Measurements from ENCODE around the gene EYA2. TPM values are rescaled to one million over a fixed set of nuclear protein-coding genes. Genes with fewer than 3 reads are reported as not detected.

The EYA2 gene
- total and polyA plus RNA-seq, 11 donors, result 0.30 to 4.2 (median 0.70) TPM

DNA sequence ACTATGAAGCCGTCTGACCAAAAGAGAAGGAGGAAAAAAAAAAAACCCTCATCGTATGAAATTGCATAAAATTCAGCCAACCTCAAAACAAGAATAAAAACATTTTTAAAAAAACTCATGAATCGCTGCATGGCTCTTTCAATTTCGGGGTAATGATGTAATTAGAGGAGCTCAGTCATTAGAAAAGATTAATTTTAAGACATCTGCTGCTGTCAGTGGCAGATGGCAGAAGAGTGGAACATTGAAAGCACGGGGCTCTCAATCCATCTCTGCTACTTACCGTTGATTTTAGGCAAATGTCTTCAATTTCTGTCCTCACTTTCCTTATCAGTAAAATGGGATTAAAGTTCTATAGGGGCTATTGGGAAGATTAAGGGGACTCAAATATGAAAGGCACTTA lies 79.1 kb downstream of the EYA2 start:
- H3K27ac ChIP-seq, result no peak overlapping the region
- DNase-seq (no peak), ATAC-seq (no peak)
- intact Hi-C loops (cut with DNase I), result no loop called here
- peaks cover 0 to 34% (median 0%) of the 10 kb centered on the region in 9 donors for H3K27me3 ChIP-seq
- 69 to 84% (median 73%) methylated on average over 6 of the region's 6 CpGs for WGBS, 4 donors
- no peaks in the 10 kb centered on the region for H3K9me3 ChIP-seq
- H3K4me1 ChIP-seq, result no peaks in the 10 kb centered on the region
- TF ChIP-seq, protein P1, sequence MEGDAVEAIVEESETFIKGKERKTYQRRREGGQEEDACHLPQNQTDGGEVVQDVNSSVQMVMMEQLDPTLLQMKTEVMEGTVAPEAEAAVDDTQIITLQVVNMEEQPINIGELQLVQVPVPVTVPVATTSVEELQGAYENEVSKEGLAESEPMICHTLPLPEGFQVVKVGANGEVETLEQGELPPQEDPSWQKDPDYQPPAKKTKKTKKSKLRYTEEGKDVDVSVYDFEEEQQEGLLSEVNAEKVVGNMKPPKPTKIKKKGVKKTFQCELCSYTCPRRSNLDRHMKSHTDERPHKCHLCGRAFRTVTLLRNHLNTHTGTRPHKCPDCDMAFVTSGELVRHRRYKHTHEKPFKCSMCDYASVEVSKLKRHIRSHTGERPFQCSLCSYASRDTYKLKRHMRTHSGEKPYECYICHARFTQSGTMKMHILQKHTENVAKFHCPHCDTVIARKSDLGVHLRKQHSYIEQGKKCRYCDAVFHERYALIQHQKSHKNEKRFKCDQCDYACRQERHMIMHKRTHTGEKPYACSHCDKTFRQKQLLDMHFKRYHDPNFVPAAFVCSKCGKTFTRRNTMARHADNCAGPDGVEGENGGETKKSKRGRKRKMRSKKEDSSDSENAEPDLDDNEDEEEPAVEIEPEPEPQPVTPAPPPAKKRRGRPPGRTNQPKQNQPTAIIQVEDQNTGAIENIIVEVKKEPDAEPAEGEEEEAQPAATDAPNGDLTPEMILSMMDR (IDR thresholded peaks at IDR 0.05), result no peak
- no peak for TF ChIP-seq POLR2A (IDR thresholded peaks at IDR 0.05)
- no peaks in the 10 kb centered on the region for H3K36me3 ChIP-seq
- no peak overlapping the region for H3K4me3 ChIP-seq

DNA sequence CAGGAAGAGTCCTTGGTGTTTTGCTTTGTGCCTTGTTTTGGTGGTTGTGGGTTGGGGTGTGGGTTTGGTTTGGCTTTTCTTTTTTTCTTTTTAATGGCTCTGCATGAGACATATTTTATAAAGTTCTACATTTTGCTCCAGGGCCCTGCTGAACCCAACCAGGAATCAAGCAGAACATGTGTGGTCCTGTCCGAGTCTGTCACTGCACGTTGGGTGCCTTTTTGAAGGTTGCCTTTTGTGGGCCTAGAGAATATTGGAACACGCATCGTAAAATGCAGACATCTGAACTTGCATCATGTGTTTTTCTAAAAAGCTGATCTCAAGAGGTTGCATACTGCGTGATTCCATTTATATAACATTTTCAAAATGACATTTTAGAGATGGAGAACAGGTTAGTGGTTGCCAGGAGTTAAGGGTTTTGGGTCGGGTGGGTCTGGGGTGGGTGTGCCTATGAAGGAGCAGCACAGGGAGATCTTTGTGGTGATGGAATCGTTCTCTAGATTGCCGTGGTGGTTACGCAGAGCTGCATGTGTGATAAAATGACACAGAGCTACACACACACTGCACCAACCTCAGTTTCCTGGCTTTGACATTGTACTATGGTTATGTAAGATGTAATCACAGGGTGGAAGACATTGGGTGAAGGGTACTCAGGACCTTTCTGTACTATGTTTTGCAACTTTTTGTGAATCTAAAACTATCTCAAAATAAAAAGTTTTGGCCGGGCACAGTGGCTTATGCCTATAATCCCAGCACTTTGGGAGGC lies 80.2 kb downstream of the EYA2 start:
- Histone ChIP-seq H3K4me3 (no peak overlapping the region), H3K9me3 (no peaks in the 10 kb centered on the region), H3K36me3 (no peaks in the 10 kb centered on the region), H3K4me1 (no peaks in the 10 kb centered on the region), H3K27me3 (peaks cover 0 to 34% (median 0%) of the 10 kb centered on the region in 9 donors), H3K27ac (no peak overlapping the region)
- ATAC-seq (no peak), DNase-seq (no peak)
- 84 to 91% (median 90%) methylated on average over 10 of the region's 10 CpGs for WGBS, 4 donors
- no peak for TF ChIP-seq POLR2A (IDR thresholded peaks at IDR 0.05)
- TF ChIP-seq, protein P1 (IDR thresholded peaks at IDR 0.05), result no peak
- intact Hi-C loops (cut with DNase I), result no loop called here

DNA sequence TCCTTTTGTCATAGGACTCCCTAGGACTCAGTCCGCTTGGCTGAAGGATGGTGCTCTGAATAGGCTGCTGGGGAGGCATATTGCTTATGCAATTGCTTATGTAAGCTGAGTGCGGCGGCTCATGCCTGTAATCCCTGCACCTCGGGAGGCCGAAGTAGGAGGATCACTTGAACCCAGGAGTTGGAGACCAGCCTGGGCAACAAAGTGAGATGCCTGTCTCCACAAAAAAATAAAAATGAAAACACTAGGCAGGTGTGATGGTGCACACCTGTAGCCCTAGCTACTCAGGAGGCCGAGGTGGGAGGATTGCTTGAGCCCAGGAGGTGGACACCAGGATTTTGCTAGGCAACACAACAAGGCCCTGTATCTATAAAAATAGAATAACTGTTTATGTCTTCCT lies 81.3 kb downstream of the EYA2 start:
- H3K27ac ChIP-seq, result no peak overlapping the region
- intact Hi-C loops (cut with DNase I), result no loop called here
- DNase-seq (no peak), ATAC-seq (no peak)
- no peaks in the 10 kb centered on the region for H3K4me1 ChIP-seq
- no peaks in the 10 kb centered on the region for H3K36me3 ChIP-seq
- 91 to 95% (median 94%) methylated on average over 6 of the region's 6 CpGs for WGBS, 4 donors
- H3K4me3 ChIP-seq, result no peak overlapping the region
- TF ChIP-seq POLR2A (IDR thresholded peaks at IDR 0.05), result no peak
- TF ChIP-seq, protein P1 (IDR thresholded peaks at IDR 0.05), result no peak
- H3K9me3 ChIP-seq, result peaks cover 0 to 1% (median 0%) of the 10 kb centered on the region in 12 donors
- peaks cover 0 to 34% (median 0%) of the 10 kb centered on the region in 9 donors for H3K27me3 ChIP-seq

DNA sequence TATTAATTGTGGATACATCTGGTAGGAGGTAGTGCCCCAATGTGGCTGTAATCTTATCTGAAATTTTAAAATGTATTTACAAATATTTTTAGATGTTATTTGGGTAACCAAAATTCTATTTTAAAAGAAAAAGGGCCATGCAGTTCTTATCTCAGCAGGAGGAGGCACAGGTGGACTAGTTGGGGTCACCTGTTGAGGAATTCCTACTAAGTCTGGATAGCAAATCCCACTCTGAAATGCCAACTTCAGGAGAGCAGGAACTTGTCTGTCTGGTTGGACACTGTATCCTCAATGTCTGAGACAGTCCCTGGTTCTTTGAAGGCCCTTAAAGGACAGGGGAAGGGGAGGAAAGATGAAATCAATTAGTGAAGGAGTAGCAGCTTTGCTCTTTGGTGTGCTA lies 82.6 kb downstream of the EYA2 start:
- Histone ChIP-seq H3K4me1 (no peaks in the 10 kb centered on the region), H3K36me3 (no peaks in the 10 kb centered on the region), H3K27ac (no peak overlapping the region), H3K27me3 (peaks cover 0 to 34% (median 0%) of the 10 kb centered on the region in 9 donors), H3K4me3 (no peak overlapping the region), H3K9me3 (peaks cover 0 to 4% (median under 1%) of the 10 kb centered on the region in 12 donors)
- TF ChIP-seq, protein P1 (IDR thresholded peaks at IDR 0.05), result no peak
- TF ChIP-seq POLR2A (IDR thresholded peaks at IDR 0.05), result no peak
- no peak for ATAC-seq
- no peak for DNase-seq
- intact Hi-C loops (cut with DNase I), result no loop called here

All from heart left ventricle (tissue), 16 donors.